ENCODE results near the gene PLCB1. TPM values are rescaled to one million over a fixed set of nuclear protein-coding genes. Genes with fewer than 3 reads are reported as not detected.

Gene PLCB1
- polyA plus RNA-seq, 1 experiment = 16.4 TPM

GRCh38 chr20:8932192-8933165 lies 800.4 kb downstream of the PLCB1 start:
- DNase-seq (ENCODE audit: low read depth, low spot score) = no peak
- H3K27ac ChIP-seq (ENCODE audit: low read depth, low read length) = no peak overlapping the region
- POLR2A ChIA-PET = no interaction called here
- H3K9me3 ChIP-seq (ENCODE audit: control insufficient read depth, insufficient read depth, low read length) = no peaks in the 10 kb centered on the region; the same call in 1 of the 2 replicates
- TF ChIP-seq CTCF (IDR thresholded peaks at IDR 0.05; ENCODE audit: low read depth, low read length) = no peak
- CTCF ChIA-PET = no interaction called here
- H3K4me3 ChIP-seq (ENCODE audit: low read depth, low read length) = no peak overlapping the region
- no peaks in the 10 kb centered on the region for H3K27me3 ChIP-seq (ENCODE audit: control insufficient read depth, insufficient read depth, low read length)

- H3K27ac ChIP-seq (ENCODE audit: low read depth, low read length) = no peak overlapping the region
- no peak for TF ChIP-seq CTCF (IDR thresholded peaks at IDR 0.05; ENCODE audit: low read depth, low read length)
- POLR2A ChIA-PET = no interaction called here
- no peaks in the 10 kb centered on the region for H3K27me3 ChIP-seq (ENCODE audit: control insufficient read depth, insufficient read depth, low read length)
- no peak overlapping the region for H3K4me3 ChIP-seq (ENCODE audit: low read depth, low read length)
- no peaks in the 10 kb centered on the region; the same call in 1 of the 2 replicates for H3K9me3 ChIP-seq (ENCODE audit: control insufficient read depth, insufficient read depth, low read length)
- DNase-seq (ENCODE audit: low read depth, low spot score) = no peak
- CTCF ChIA-PET = no interaction called here
Measured at GRCh38 chr20:8933381-8933807, 801.3 kb downstream of the PLCB1 start.

GRCh38 chr20:8934362-8934761 lies 802.3 kb downstream of the PLCB1 start:
- Histone ChIP-seq H3K27me3 (ENCODE audit: control insufficient read depth, insufficient read depth, low read length) (no peaks in the 10 kb centered on the region), H3K4me3 (ENCODE audit: low read depth, low read length) (no peak overlapping the region), H3K9me3 (ENCODE audit: control insufficient read depth, insufficient read depth, low read length) (no peaks in the 10 kb centered on the region; the same call in 1 of the 2 replicates), H3K27ac (ENCODE audit: low read depth, low read length) (no peak overlapping the region)
- no peak for DNase-seq (ENCODE audit: low read depth, low spot score)
- ChIA-PET CTCF (interaction anchor here (1.0 kb wide), 1 partner anchor 81 kb away, joined by 4 read pairs; no protein-coding TSS in a partner anchor), POLR2A (no interaction called here)
- TF ChIP-seq CTCF (IDR thresholded peaks at IDR 0.05; ENCODE audit: low read depth, low read length) = no peak

Small RNA genes within 50 kb of the gene (small RNA-seq; reads per million reads assigned to genes)
- not detected for gene AL445567.1 (ENCODE audit: insufficient read length, low read depth)
- not detected for gene RNU105B (ENCODE audit: insufficient read length, low read depth)

Other genes with a start within 250 kb of the PLCB1 start
- gene HAO1, start 191.8 kb upstream of the PLCB1 start, polyA plus RNA-seq (2011; rRNA removed) = not detected in 2 replicates
- gene TMX4, start 112.5 kb upstream of the PLCB1 start, polyA plus RNA-seq (2011; rRNA removed) = 12.8 and 15.6 TPM in 2 replicates

Data from AG04450 (cell line).